Liver (tissue), 9 donors: ENCODE data around the gene TPM4. TPM values are rescaled to one million over a fixed set of nuclear protein-coding genes. Genes with fewer than 3 reads are reported as not detected.
A peak's percentile ranks its signal among the peaks of the same experiment; 100 is the strongest.

Source experiments
- DNase-seq: peaks from one replicate; pipeline ENCODE4 v3.0.0-alpha.2; 2017; ENCODE audit warnings: low spot score
- H3K27ac ChIP-seq, 2 donors: one replicate each; pipeline ENCODE4 v1.7.0; 2013; ENCODE audit warnings: inconsistent platforms in 2 of 2, low read length in 2 of 2, control low read depth in 1 of 2, low read depth in 1 of 2, mild to moderate bottlenecking in 1 of 2
- H3K27me3 ChIP-seq, 4 donors: one replicate each; pipeline versions ENCODE4 v1.6.1 to v1.7.0; 2013; ENCODE audit warnings: low read length in 3 of 4, inconsistent platforms in 1 of 4, mild to moderate bottlenecking in 1 of 4, moderate library complexity in 1 of 4; ENCODE audit not compliant: control insufficient read depth in 4 of 4, insufficient read depth in 4 of 4
- H3K36me3 ChIP-seq, 4 donors: one replicate each; pipeline versions ENCODE4 v1.6.1 to v1.7.0; 2013; ENCODE audit warnings: low read length in 3 of 4, mild to moderate bottlenecking in 3 of 4, low read depth in 1 of 4, moderate library complexity in 1 of 4; ENCODE audit not compliant: control insufficient read depth in 4 of 4, insufficient read depth in 3 of 4
- H3K4me1 ChIP-seq, 4 donors: one replicate each; pipeline versions ENCODE4 v1.6.1 to v1.7.0; 2013; ENCODE audit warnings: low read length in 3 of 4, mild to moderate bottlenecking in 3 of 4, moderate library complexity in 1 of 4; ENCODE audit not compliant: control insufficient read depth in 4 of 4, insufficient read depth in 4 of 4
- H3K4me3 ChIP-seq, 3 donors: one replicate each; pipeline versions ENCODE4 v1.6.1 to v1.7.0; 2013; ENCODE audit warnings: low read length in 3 of 3, control low read depth in 1 of 3, low read depth in 1 of 3, mild to moderate bottlenecking in 1 of 3
- H3K9ac ChIP-seq, 2 donors: one replicate each; pipeline ENCODE4 v1.7.0; 2013; ENCODE audit warnings: low read length in 2 of 2, mild to moderate bottlenecking in 2 of 2, moderate library complexity in 2 of 2, control low read depth in 1 of 2, low read depth in 1 of 2
- H3K9me3 ChIP-seq, 4 donors: one replicate each; pipeline versions ENCODE4 v1.6.1 to v1.7.0; 2013; ENCODE audit warnings: low read length in 3 of 4; ENCODE audit not compliant: control insufficient read depth in 4 of 4
- ATF3 ChIP-seq: IDR thresholded peaks from 2 replicates; pipeline ENCODE4 v1.6.1; 2016; ENCODE audit warnings: antibody characterized with exemption
- CTCF ChIP-seq: fragments of 150-350 bp; IDR thresholded peaks from 2 replicates; pipeline ENCODE4 v1.5.1; 2017; ENCODE audit warnings: improper control_type of control experiment, low read depth, low read length; ENCODE audit not compliant: missing input control
- EGR1 ChIP-seq, 2 donors: IDR thresholded peaks; 2 replicates each; pipeline ENCODE4 v1.6.1; 2016 to 2018; ENCODE audit warnings: antibody characterized with exemption in 2 of 2, low read depth in 2 of 2
- FOXA1 ChIP-seq: IDR thresholded peaks from 2 replicates; pipeline ENCODE4 v1.6.1; 2016; ENCODE audit warnings: antibody characterized with exemption
- FOXA2 ChIP-seq: IDR thresholded peaks from 2 replicates; pipeline ENCODE4 v1.6.1; 2016; ENCODE audit warnings: antibody characterized with exemption
- GABPA ChIP-seq, 2 donors: IDR thresholded peaks in 1 of 2; conservative IDR thresholded peaks in 1 of 2; 2 replicates each; pipeline ENCODE4 v1.6.1; 2016; ENCODE audit warnings: antibody characterized with exemption in 2 of 2, mild to moderate bottlenecking in 1 of 2, moderate library complexity in 1 of 2
- HNF4A ChIP-seq, 2 donors: conservative IDR thresholded peaks; 2 replicates each; pipeline ENCODE4 v1.6.1; 2016; ENCODE audit warnings: antibody characterized with exemption in 2 of 2, mild to moderate bottlenecking in 2 of 2
- HNF4G ChIP-seq: IDR thresholded peaks from 2 replicates; pipeline ENCODE4 v1.6.1; 2016; ENCODE audit warnings: antibody characterized with exemption
- JUND ChIP-seq, 2 donors: IDR thresholded peaks; 2 replicates each; pipeline ENCODE4 v1.6.1; 2016; ENCODE audit warnings: antibody characterized with exemption in 2 of 2
- MAX ChIP-seq: IDR thresholded peaks from 2 replicates; pipeline ENCODE4 v1.6.1; 2016; ENCODE audit warnings: antibody characterized with exemption
- NR2F2 ChIP-seq: IDR thresholded peaks from 2 replicates; pipeline ENCODE4 v1.6.1; 2016; ENCODE audit warnings: antibody characterized with exemption
- RAD21 ChIP-seq, 2 donors: IDR thresholded peaks; 2 replicates each; pipeline ENCODE4 v1.6.1; 2016; ENCODE audit warnings: antibody characterized with exemption in 2 of 2, mild to moderate bottlenecking in 2 of 2
- REST ChIP-seq: IDR thresholded peaks from 2 replicates; pipeline ENCODE4 v1.6.1; 2016; ENCODE audit warnings: antibody characterized with exemption, mild to moderate bottlenecking
- RXRA ChIP-seq, 2 donors: IDR thresholded peaks; 2 replicates each; pipeline ENCODE4 v1.6.1; 2017 to 2018; ENCODE audit warnings: antibody characterized with exemption in 2 of 2, mild to moderate bottlenecking in 1 of 2
- SP1 ChIP-seq: IDR thresholded peaks from 2 replicates; pipeline ENCODE4 v1.6.1; 2018; ENCODE audit warnings: antibody characterized with exemption, mild to moderate bottlenecking
- YY1 ChIP-seq: IDR thresholded peaks from 2 replicates; pipeline ENCODE4 v1.6.1; 2016; ENCODE audit warnings: antibody characterized with exemption, mild to moderate bottlenecking
- ZBTB33 ChIP-seq: IDR thresholded peaks from 2 replicates; pipeline ENCODE4 v1.6.1; 2016; ENCODE audit warnings: antibody characterized with exemption
- WGBS: extraction: QIAGEN DNeasy Blood & Tissue Kit; methylation state at CpG from one replicate; pipeline ENCODE4 v1.1.7; 2013; 5-methylcytosine and 5-hydroxymethylcytosine counted together
- polyA plus RNA-seq, 2 donors: library from polyadenylated mRNA; stranded (reverse) in 1 of 2; unstranded in 1 of 2; fragments of 200-250 nt in 1 of 2; fragments of >200 nt in 1 of 2; fragmentation: Nextera tagmentation in 1 of 2; extraction: Ambion mirVana in 1 of 2; gene quantifications; one replicate each; pipeline versions ENCODE4 v1.2.1 to v1.2.3, GENCODE V29; 2013 to 2015
- total RNA-seq, 2 donors: library from RNA; depleted of rRNA; stranded (reverse); fragments of >200 nt; gene quantifications; one replicate each; pipeline ENCODE4 v1.2.3, GENCODE V29; 2014
- donor health status: healthy.
- donor health status: healthy.
- donor health status: healthy.
- donor health status: healthy.
- donor health status: healthy.

Gene TPM4
- total and polyA plus RNA-seq, 4 donors: 19.8 to 59.9 (median 43.4) TPM

GRCh38 chr19:16078759-16079707 is 2.7 kb downstream of the TPM4 start:
- TF ChIP-seq GABPA (IDR thresholded peaks at IDR 0.05 in 1 of 2, conservative IDR thresholded peaks at IDR 0.05 in 1 of 2) (peak; percentile 14 to 26), RAD21 (IDR thresholded peaks at IDR 0.05) (peak in 1 of 2 donors; percentile 4), JUND (IDR thresholded peaks at IDR 0.05) (peak in 1 of 2 donors; percentile 31), NR2F2 (peak; percentile 18), FOXA1 (no peak), SP1 (peak; percentile 33), EGR1 (IDR thresholded peaks at IDR 0.05; ENCODE audit: low read depth in 2 of 2) (no peak), REST (peak; percentile 35), MAX (peak; percentile 34)
- Histone ChIP-seq H3K9ac (peak overlapping the region; percentile 57 to 85), H3K27ac (peak overlapping the region; percentile 93), H3K4me3 (peak overlapping the region in 1 of 3 donors; percentile 5), H3K9me3 (no peaks in the 10 kb centered on the region), H3K36me3 (no peaks in the 10 kb centered on the region), H3K27me3 (no peaks in the 10 kb centered on the region), H3K4me1 (peaks cover 0 to 10% (median 2%) of the 10 kb centered on the region in 4 donors)
- WGBS: 32% methylated on average over 17 of the region's 17 CpGs
- DNase-seq: no peak

GRCh38 chr19:16084067-16084685 is 7.9 kb downstream of the TPM4 start:
- H3K9me3 ChIP-seq: no peaks in the 10 kb centered on the region
- no peak for DNase-seq
- 94% methylated on average over 11 of the region's 11 CpGs for WGBS
- no peaks in the 10 kb centered on the region for H3K27me3 ChIP-seq
- no peak overlapping the region for H3K4me3 ChIP-seq
- no peak overlapping the region for H3K9ac ChIP-seq
- peaks cover 0 to 3% (median under 1%) of the 10 kb centered on the region in 4 donors for H3K4me1 ChIP-seq
- peaks cover 0 to 6% (median 2%) of the 10 kb centered on the region in 4 donors for H3K36me3 ChIP-seq
- H3K27ac ChIP-seq: no peak overlapping the region
- TF ChIP-seq GABPA (IDR thresholded peaks at IDR 0.05 in 1 of 2, conservative IDR thresholded peaks at IDR 0.05 in 1 of 2) (no peak), ATF3 (no peak), HNF4G (no peak), HNF4A (conservative IDR thresholded peaks at IDR 0.05) (no peak), SP1 (no peak), FOXA2 (no peak), NR2F2 (no peak), YY1 (no peak), JUND (IDR thresholded peaks at IDR 0.05) (no peak), REST (no peak), MAX (no peak), CTCF (no peak), EGR1 (IDR thresholded peaks at IDR 0.05; ENCODE audit: low read depth in 2 of 2) (no peak), RXRA (IDR thresholded peaks at IDR 0.05) (no peak), FOXA1 (no peak), ZBTB33 (no peak)
